Natural killer cell (primary cell): ENCODE results near the gene TSPAN18. TPM values are rescaled to one million over a fixed set of nuclear protein-coding genes. Genes with fewer than 3 reads are reported as not detected.

Experiments
- ATAC-seq, 3 donors: fragments of 150-1000 bp in 2 of 3; fragments of 200-7000 bp in 1 of 3; cut with Tn5 transposase; 1 replicate in 1 of 3; 2 replicates in 2 of 3; pipeline ENCODE4 v1.10.0; 2021; ENCODE audit warnings: mild to moderate bottlenecking in 2 of 3, moderate library complexity in 2 of 3
- DNase-seq, 2 donors: peaks; one replicate each; pipeline versions ENCODE4 v3.0.0 to v3.0.0-alpha.2; 2013 to 2021; ENCODE audit warnings: mixed read lengths in 1 of 2
- H3K27ac ChIP-seq: one replicate; pipeline ENCODE4 v1.5.1; 2013; ENCODE audit warnings: mild to moderate bottlenecking, low read length
- H3K27me3 ChIP-seq: one replicate; pipeline ENCODE4 v1.6.1; 2013; ENCODE audit warnings: low read length; ENCODE audit not compliant: control insufficient read depth, insufficient read depth
- H3K36me3 ChIP-seq: one replicate; pipeline ENCODE4 v1.6.1; 2013; ENCODE audit warnings: low read length; ENCODE audit not compliant: control insufficient read depth, insufficient read depth
- H3K4me1 ChIP-seq: one replicate; pipeline ENCODE4 v1.6.1; 2013; ENCODE audit warnings: low read length; ENCODE audit not compliant: control insufficient read depth, insufficient read depth
- H3K4me3 ChIP-seq: one replicate; pipeline ENCODE4 v1.5.1; 2013; ENCODE audit warnings: low read length
- H3K9me3 ChIP-seq: one replicate; pipeline ENCODE4 v1.6.1; 2013; ENCODE audit warnings: low read length; ENCODE audit not compliant: control insufficient read depth, insufficient read depth
- H3K27ac Mint-ChIP-seq, 2 donors: one replicate each; pipeline ENCODE4 v1.8.0; 2022; ENCODE audit warnings: mild to moderate bottlenecking in 2 of 2, mixed read lengths in 2 of 2, moderate library complexity in 1 of 2
- H3K27me3 Mint-ChIP-seq, 2 donors: one replicate each; pipeline ENCODE4 v1.8.0; 2022; ENCODE audit warnings: low read depth in 2 of 2, mixed read lengths in 2 of 2
- H3K36me3 Mint-ChIP-seq: one replicate; pipeline ENCODE4 v1.8.0; 2022; ENCODE audit warnings: mixed read lengths
- H3K4me1 Mint-ChIP-seq, 2 donors: one replicate each; pipeline ENCODE4 v1.8.0; 2022; ENCODE audit warnings: mixed read lengths in 2 of 2
- H3K4me3 Mint-ChIP-seq: one replicate; pipeline ENCODE4 v1.8.0; 2022; ENCODE audit warnings: mild to moderate bottlenecking, moderate library complexity, mixed read lengths
- H3K9me3 Mint-ChIP-seq, 2 donors: one replicate each; pipeline ENCODE4 v1.8.0; 2022; ENCODE audit warnings: mixed read lengths in 2 of 2
- WGBS: methylation state at CpG from one replicate; pipeline ENCODE4 v1.1.7; 2013; ENCODE audit warnings: missing lambda C conversion rate; ENCODE audit not compliant: insufficient coverage; 5-methylcytosine and 5-hydroxymethylcytosine counted together
- intact Hi-C: fragments of 100-400 bp; cut with micrococcal nuclease; formaldehyde crosslinking; loops from one replicate; pipeline ENCODE4 v1.14.2; 2022
- total RNA-seq, 4 donors: library from RNA; stranded (reverse); fragments of 120-200 nt in 1 of 4; gene quantifications; one replicate each; pipeline versions ENCODE4 v1.2.3 to v1.2.4, GENCODE V29; 2013 to 2022
- TF ChIP-seq, protein P1 (sequence below): fragments of 200-600 bp; IDR thresholded peaks from one replicate; pipeline ENCODE4 v1.8.0; 2022; ENCODE audit warnings: antibody characterized with exemption

The TSPAN18 gene
- total RNA-seq, 3 donors from 2014 or later (not counting 1 experiment from before 2014, with no cell fraction given): 1.9 to 2.4 (median 2.3) TPM

DNA sequence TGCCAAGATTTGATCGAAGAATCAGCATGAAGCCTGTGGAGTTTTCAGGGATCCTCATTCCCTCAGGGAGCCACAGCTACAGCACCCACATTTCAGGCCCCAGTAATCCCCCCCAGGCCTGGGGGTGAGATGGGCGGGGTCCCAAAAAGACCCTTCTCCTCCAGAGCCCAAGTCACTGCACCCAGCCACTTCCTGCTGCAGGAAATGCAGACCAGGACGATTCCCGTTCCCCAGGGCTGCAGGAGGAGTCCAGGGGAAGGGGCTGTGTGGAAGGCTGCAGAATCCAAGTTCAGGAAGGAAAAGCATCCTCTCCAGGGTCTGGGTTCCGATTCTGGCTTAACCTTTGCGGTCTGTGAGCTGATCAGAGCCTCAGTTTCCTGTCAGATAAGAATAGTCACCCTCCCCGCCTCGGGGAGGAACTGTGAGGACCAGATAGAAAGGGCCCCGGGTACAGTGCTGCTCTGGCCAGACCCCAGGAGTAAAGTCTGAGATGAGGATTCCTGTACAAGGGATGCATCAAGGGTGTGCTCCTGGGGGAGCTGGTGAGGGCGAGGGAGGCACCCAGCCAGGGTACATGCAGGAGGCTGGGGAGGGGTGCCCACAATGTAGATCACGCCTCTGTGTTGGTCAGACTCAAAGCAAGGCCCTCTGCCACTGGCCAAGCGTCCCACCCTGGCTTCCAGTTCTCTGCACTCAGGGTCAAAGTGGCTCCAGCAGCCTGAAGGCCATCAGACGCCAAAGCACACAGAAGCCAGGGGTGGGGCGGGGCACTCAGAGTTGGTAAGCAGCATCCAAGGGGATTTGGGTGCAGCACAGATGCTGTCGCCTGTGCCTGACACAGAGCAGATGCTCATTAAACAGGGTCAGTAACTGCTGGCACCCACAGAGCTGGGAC is 254.0 kb downstream of the TSPAN18 start:
- peak in 1 of 3 donors; percentile 23 for ATAC-seq
- Mint-ChIP-seq H3K27ac (no peak overlapping the region), H3K4me3 (peak overlapping the region; percentile 14), H3K27me3 (peaks cover 0 to 2% of the 10 kb centered on the region in 2 donors), H3K9me3 (no peaks in the 10 kb centered on the region), H3K36me3 (no peaks in the 10 kb centered on the region), H3K4me1 (peaks cover 26 to 40% of the 10 kb centered on the region in 2 donors)
- DNase-seq: no peak
- WGBS: 45% methylated on average over 14 of the region's 15 CpGs
- Histone ChIP-seq H3K4me1 (peaks cover 57% of the 10 kb centered on the region), H3K36me3 (no peaks in the 10 kb centered on the region), H3K9me3 (no peaks in the 10 kb centered on the region), H3K27ac (no peak overlapping the region), H3K27me3 (no peaks in the 10 kb centered on the region), H3K4me3 (no peak overlapping the region)
- intact Hi-C loops: no loop called here
- TF ChIP-seq, protein P1, sequence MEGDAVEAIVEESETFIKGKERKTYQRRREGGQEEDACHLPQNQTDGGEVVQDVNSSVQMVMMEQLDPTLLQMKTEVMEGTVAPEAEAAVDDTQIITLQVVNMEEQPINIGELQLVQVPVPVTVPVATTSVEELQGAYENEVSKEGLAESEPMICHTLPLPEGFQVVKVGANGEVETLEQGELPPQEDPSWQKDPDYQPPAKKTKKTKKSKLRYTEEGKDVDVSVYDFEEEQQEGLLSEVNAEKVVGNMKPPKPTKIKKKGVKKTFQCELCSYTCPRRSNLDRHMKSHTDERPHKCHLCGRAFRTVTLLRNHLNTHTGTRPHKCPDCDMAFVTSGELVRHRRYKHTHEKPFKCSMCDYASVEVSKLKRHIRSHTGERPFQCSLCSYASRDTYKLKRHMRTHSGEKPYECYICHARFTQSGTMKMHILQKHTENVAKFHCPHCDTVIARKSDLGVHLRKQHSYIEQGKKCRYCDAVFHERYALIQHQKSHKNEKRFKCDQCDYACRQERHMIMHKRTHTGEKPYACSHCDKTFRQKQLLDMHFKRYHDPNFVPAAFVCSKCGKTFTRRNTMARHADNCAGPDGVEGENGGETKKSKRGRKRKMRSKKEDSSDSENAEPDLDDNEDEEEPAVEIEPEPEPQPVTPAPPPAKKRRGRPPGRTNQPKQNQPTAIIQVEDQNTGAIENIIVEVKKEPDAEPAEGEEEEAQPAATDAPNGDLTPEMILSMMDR: no peak

Other genes starting within 250 kb of the TSPAN18 start
- gene CD82, start 161.3 kb upstream of the TSPAN18 start, total RNA-seq: 10 to 100 TPM; 11.6 to 42.1 (median 13.0) TPM
- 10 to 100 TPM in 1 of 3 donors, 1 to 10 TPM in 2; 3.7 to 13.9 (median 9.2) TPM for gene TP53I11, start 223.9 kb downstream of the TSPAN18 start, total RNA-seq